HepG2 (cell line): ENCODE measurements around the gene HNRNPM. TPM values are rescaled to one million over a fixed set of nuclear protein-coding genes. Genes with fewer than 3 reads are reported as not detected.
A peak's percentile ranks its signal among the peaks of the same experiment; 100 is the strongest.

Source experiments
- AKAP8 ChIP-seq: sonication (generic); formaldehyde crosslinking; IDR thresholded peaks from 2 replicates; pipeline ENCODE4 v1.5.1; 2020; ENCODE audit warnings: mild to moderate bottlenecking, missing genetic modification reagents
- CBX2 ChIP-seq, 2 experiments: fragments of 200-600 bp in 1 of 2; sonication (generic); formaldehyde crosslinking in 1 of 2; IDR thresholded peaks; 2 replicates each; pipeline versions ENCODE4 v1.7.0 to v1.8.1; 2018 to 2022; ENCODE audit warnings: low read depth in 2 of 2, low read length in 1 of 2, mild to moderate bottlenecking in 1 of 2, missing genetic modification reagents in 1 of 2
- GPBP1L1 ChIP-seq: sonication (generic); formaldehyde crosslinking; IDR thresholded peaks from 2 replicates; pipeline ENCODE4 v1.5.0; 2020; ENCODE audit warnings: mild to moderate bottlenecking, missing genetic modification reagents
- PAF1 ChIP-seq: IDR thresholded peaks from 2 replicates; pipeline ENCODE4 v1.6.1; 2016; ENCODE audit warnings: missing genetic modification reagents, missing compliant biosample characterization
- RAD51 ChIP-seq: fragments of 450-650 bp; IDR thresholded peaks from 2 replicates; pipeline ENCODE4 v1.6.1; 2016; ENCODE audit warnings: borderline replicate concordance
- RFXANK ChIP-seq: IDR thresholded peaks from 2 replicates; pipeline ENCODE4 v1.6.1; 2016
- SAP130 ChIP-seq: IDR thresholded peaks from 2 replicates; pipeline ENCODE4 v1.6.1; 2016; ENCODE audit warnings: low read depth
- SP2 ChIP-seq: sonication (generic); formaldehyde crosslinking; IDR thresholded peaks from 2 replicates; pipeline ENCODE4 v1.5.1; 2020; ENCODE audit warnings: mild to moderate bottlenecking, missing genetic modification reagents
- ZHX2 ChIP-seq, 2 experiments: sonication (generic) in 1 of 2; formaldehyde crosslinking in 1 of 2; IDR thresholded peaks; 2 replicates each; pipeline versions ENCODE4 v1.6.1 to v1.9.0; 2014 to 2022; ENCODE audit warnings: antibody characterized with exemption in 1 of 2, borderline replicate concordance in 1 of 2, inconsistent platforms in 1 of 2, low read depth in 1 of 2, missing genetic modification reagents in 1 of 2
- ZNF142 ChIP-seq: sonication (generic); formaldehyde crosslinking; IDR thresholded peaks from 2 replicates; pipeline ENCODE4 v1.4.0; 2020; ENCODE audit warnings: missing genetic modification reagents
- ZNF563 ChIP-seq: sonication (generic); formaldehyde crosslinking; IDR thresholded peaks from 2 replicates; pipeline ENCODE4 v1.8.0; 2022; ENCODE audit warnings: mild to moderate bottlenecking, moderate library complexity, missing genetic modification reagents
- ZNF629 ChIP-seq: sonication (generic); formaldehyde crosslinking; conservative IDR thresholded peaks from 2 replicates; pipeline ENCODE4 v1.5.0; 2020; ENCODE audit warnings: missing genetic modification reagents
- ZNF704 ChIP-seq: sonication (generic); formaldehyde crosslinking; IDR thresholded peaks from 2 replicates; pipeline ENCODE4 v1.8.1; 2023; ENCODE audit warnings: mild to moderate bottlenecking, inconsistent platforms, moderate library complexity, missing genetic modification reagents, borderline replicate concordance
- ZNF788 ChIP-seq: sonication (generic); formaldehyde crosslinking; IDR thresholded peaks from 2 replicates; pipeline ENCODE4 v1.5.0; 2020; ENCODE audit warnings: mild to moderate bottlenecking, missing genetic modification reagents, borderline replicate concordance
- ZNF879 ChIP-seq: sonication (generic); formaldehyde crosslinking; IDR thresholded peaks from 2 replicates; pipeline ENCODE4 v1.8.1; 2023; ENCODE audit warnings: missing genetic modification reagents
- polyA plus RNA-seq, 8 experiments: library from polyadenylated mRNA; depleted of rRNA in 3 of 8; stranded (reverse) in 7 of 8; unstranded in 1 of 8; fragments of >200 nt; fragmentation: Illumina TruSeq in 4 of 8; extraction: Trizol in 4 of 8; gene quantifications; 2 replicates each; pipeline versions ENCODE4 v1.2.1 to v1.2.3, GENCODE V29; 2011 to 2016; ENCODE audit warnings: low read depth in 4 of 8, missing spikeins in 1 of 8, mixed read lengths in 1 of 8; ENCODE audit not compliant: insufficient read depth in 1 of 8
- total RNA-seq, 5 experiments: library from RNA; depleted of rRNA; stranded (reverse); fragments of >200 nt; fragmentation: Illumina TruSeq; extraction: Trizol; gene quantifications; 2 replicates each; pipeline ENCODE4 v1.2.3, GENCODE V29; 2016; ENCODE audit warnings: low read depth in 1 of 5

Gene HNRNPM
- total and polyA plus RNA-seq, 2 of the 13 experiments (the other 11 are each of a cell fraction or from before 2014, with no cell fraction given), result 56.7 to 102 TPM

- TF ChIP-seq ZNF563 (no peak), ZNF704 (no peak), ZNF629 (CRISPR knock-in tag) (no peak), ZNF142 (CRISPR knock-in tag) (no peak), GPBP1L1 (no peak), ZHX2 (IDR thresholded peaks at IDR 0.05; ENCODE audit: low read depth) (no peak), ZHX2 (CRISPR knock-in tag; IDR thresholded peaks at IDR 0.05; ENCODE audit: borderline replicate concordance) (no peak), SP2 (CRISPR knock-in tag) (no peak), ZNF788 (CRISPR knock-in tag) (peak; percentile 72; the same call in 1 of the 2 replicates), CBX2 (IDR thresholded peaks at IDR 0.05; ENCODE audit: low read depth, low read length) (no peak), CBX2 (CRISPR knock-in tag; IDR thresholded peaks at IDR 0.05; ENCODE audit: low read depth) (no peak), AKAP8 (CRISPR knock-in tag) (no peak), SAP130 (CRISPR knock-in tag) (no peak), ZNF879 (no peak), PAF1 (CRISPR knock-in tag) (no peak), RAD51 (no peak), RFXANK (CRISPR knock-in tag) (no peak)
Observed at GRCh38 chr19:8525401-8525684, 80.6 kb downstream of the HNRNPM start (continued).
